Stimulated activated CD8-positive, alpha-beta memory T cell treated with anti-CD3 and anti-CD28 coated beads, Interleukin-15, amount 100 ng/mL, for 1 hour (primary cell): ENCODE data around the gene KAZN.

ENCODE experiments used
- DNase-seq: peaks from one replicate; pipeline ENCODE4 v3.0.0-alpha.2; 2020; ENCODE audit warnings: low read depth

The KAZN gene

DNA sequence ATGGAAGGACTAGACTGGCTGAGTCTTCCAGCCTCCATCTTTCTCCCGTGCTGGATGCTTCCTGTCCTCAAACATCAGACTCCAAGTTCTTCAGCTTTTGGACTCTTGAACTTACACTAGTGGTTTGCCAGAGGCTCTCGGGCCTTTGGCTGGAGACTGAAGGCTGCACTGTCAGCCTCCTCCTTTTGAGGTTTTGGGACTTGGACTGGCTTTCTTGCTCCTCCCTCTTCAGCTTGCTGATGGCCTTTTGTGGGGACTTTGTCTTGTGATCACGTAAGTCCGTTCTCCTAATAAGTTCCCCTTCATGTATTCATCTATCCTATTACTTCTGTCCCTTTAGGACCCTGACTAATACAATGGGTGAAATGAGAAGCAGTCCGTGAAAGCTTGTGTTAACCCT, 196.4 kb downstream of the KAZN start:
- DNase-seq = no peak

DNA sequence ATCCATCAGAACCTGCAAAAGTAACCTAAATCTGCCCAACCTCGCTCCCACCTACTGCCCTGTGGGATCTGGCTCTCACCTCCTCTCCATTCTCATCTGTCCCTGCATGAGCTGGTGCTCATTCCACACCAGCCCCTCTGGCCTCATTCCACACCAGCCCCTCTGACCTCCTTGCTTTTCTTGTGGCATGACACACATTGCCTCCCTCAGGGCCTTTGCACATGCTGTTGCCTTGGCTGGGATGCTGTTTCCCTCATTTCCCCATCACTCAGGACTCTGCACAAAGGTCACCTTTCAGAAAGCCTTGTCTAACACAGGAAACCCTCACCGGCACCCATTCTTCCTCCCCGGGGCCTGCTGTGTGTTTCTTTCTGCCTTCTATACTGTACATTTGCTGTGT, 197.1 kb downstream of the KAZN start:
- no peak for DNase-seq

DNA sequence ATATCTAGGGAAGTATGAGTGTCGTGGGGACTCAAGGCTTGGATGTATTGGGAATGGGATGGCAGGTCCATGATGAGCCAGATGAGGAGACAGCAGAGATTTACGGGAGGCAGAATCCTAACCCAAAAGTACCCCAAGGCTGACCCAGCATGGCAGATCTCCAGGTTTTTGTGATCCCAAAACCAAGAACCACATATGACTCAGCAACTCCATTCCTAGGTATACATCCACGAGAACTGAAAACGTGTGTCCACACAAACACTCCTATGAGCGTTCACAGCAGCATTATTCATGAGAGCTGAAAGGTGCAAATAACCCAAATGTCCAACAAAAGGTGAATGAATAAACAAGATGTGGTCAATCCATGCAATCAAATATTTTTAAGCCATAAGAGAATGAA, 201.5 kb downstream of the KAZN start:
- DNase-seq = no peak

DNA sequence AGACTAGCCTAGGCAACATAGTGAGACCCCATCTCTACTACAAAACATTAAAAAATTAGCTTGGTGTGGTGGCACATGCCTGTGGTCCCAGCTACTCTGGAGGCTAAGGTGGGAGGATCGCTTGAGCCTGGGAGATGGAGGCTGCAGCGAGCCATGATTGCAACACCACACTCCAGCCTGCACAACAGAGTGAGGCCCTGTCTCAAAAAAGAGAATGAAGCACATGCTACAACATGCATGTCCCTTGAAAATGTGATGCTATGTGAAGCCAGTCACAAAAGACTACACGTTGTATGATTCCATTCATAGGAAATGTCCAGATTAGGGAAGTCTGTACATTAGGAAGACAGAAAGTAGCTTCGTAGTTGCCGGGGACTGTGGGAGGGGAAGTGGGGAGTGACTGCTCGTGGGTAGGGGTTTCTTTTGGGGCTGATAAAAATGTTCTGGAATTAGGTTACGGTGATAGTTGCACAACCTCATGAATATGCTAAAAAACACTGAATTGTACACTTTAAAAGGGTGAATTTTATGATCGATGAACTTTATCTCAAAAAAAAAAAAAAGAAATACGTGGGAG, 202.1 kb downstream of the KAZN start:
- DNase-seq = no peak

DNA sequence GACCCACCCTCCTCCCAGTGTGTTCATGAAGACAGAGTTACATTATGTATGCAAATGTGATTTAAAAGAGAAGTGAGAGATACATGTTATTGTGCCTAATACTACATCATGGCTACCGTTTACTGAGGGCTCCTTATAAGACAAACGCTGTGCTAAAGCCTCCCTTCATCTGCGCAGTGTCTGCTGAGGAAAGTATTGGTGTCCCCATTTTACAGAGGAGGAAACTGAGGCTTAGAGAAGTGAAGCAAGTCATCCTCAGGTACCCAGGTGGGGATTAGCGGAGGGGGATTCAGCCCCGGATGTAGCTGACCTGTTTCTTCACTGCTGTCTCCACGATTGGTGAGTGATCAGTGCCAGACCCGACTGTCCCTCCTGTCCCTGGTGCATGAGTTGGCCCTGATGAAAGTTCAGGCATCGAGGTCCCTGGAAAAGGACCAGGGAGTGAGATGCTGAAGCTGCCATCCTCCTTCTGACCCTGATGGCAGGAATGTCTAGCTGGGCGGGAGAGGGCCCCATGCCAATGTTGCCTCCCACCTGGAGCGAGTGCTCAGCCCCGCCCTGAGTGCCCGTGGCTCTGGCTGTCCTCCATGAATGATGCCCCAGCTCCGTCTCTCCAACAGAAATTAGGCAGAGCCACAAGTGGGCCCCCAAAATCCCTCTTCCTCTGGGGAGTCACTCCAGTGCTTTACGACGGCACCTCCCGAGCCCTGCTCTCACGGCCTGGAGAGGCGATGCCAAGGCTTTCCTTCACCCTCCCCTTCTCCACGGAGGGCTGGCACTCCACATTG, 204.7 kb downstream of the KAZN start:
- DNase-seq = no peak

DNA sequence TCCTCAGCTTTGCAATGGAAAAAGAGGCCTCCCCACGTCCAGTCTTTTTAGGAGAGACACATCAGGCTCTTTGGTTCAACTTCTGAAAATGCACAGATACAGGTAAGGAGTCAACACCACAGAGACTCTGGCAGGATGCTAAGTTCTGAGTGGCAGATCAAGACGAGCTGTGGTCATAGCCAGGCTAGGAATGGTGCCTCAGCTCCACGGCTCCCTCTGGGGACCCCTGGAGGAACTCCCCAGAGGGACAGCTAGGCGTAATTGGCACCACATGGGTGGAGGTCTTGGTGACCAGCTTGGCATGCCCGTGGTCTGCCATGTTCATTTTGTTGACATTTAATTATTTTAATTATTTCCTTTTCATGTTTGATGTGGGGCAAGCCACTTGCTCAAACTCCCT, 206.1 kb downstream of the KAZN start:
- DNase-seq = no peak

DNA sequence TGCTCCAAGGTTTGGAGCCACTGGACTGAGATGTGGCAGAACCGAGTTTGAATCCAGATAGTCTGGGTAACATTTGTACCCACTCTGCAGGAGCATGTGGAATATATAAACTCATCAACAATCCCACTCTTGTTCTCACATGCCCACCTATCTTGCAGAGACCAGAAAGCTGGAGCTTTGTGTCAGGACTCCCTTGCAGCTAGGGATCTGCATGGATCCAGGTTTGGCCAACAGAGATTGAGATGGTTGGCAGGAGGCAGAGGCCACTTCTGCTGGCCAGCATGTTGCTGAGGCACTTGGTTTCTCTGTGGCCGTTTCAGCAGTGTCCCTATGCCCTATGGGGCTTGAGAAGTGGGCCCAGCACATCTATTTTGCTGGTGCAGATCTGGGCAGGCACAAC, 208.3 kb downstream of the KAZN start:
- DNase-seq = no peak

DNA sequence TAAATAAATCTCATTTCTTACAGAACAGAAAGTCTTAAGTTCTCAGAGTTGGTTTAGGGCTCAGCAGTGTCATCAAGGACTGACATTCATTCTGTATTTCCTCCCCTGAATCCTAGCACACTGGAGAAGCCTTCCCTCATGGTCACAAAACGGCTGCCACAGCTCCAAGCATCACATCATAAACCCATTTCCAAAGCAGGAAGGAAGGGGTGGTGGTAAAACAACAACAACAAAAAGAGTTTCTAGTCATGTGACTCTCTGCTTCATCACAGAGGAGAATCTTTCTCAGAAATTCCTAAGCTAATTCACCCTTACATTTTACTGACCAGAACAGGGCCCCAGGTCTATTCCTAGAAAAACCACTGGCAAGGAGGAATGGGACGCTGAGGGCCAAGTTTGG, 210.3 kb downstream of the KAZN start:
- DNase-seq = no peak

DNA sequence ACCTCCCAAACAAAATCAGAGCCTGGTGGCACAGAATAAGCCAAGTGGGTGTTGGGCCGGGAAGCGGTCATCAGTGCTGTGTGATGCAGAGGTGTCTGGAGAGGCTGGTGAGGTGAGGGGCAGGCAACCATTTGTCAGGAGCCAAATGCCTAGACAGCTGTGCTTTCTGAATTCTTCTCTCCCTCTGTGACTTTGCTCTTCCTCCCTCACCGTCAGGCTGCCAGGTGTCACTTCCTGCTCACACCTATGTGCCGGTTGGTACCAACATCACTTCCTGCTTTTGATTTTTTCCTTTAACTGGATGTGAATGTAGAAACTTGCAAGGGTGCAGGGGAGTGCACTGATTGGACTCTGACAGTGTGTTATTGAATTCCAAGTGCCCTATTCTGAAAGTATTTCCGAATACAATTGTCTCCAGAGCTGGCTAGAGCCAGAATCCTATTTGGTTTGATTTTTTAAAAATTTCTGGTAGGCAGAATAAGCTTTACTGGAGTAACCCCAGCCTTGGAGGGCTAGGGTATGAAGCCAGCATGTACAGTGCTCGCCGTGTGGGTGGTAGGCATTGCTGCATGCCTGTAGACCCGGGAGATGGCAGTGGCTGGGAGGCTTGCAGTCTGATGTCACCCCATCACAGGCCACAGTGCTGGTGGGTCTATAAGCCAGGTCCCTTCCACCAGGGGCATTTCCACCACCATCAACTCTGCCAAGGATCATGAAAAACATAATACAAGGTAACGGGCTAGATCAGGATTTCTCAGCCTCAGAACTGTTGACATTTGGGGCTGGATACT, 210.9 kb downstream of the KAZN start:
- no peak for DNase-seq

DNA sequence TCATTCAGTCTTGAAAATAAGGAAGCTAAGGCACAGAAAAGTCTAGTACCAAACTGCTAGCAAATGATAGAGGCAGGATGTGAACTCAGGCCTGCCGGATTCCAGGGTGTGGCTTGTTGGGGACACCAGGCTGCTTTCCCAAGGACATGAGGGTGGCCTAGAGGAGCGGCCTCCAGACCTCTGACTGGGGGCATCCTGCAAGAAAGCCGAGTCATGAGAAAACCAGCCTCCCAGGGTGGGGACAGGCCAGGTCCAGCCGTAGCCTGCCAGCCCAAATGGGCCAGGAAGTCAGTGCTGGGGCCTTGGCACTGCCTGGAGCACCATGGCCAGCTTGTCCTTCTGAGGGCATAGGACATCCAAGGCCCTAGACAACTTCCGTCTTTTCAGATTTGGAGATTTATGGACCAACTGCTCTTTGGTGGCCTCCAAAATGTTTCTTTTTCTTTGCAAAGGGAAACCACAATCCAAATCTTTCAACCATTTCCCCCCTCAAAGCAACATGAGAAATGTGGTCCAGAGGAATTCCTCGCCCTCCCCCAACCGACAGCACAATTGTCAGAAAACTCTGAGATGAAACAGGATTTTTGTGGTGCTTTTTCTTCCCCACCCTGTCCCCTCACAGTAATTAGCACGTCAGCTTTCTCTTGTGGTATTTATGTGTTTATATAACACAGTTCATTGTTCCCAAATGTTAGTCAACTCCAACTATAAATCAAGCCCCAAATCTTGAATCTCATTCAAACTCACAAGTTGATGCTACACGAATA, 212.3 kb downstream of the KAZN start:
- DNase-seq = no peak

DNA sequence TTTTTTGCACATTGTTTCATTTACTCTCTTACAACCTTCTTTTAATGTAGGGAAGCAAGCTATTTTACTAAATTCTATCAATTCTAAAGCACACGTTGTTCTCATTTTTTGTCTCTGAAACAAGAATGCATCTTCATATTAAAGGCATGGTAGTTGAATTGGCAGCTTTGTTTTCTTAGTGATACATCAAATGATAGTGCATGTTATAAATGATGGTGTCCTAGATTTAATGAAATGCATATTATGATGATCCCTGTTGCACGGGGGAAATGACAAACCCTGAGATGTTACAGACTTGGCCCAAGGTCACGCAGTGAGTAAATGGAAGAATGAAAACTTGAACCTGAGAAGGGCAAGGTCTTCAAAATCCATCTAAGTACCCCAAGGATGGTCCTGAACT, 213.1 kb downstream of the KAZN start:
- DNase-seq = no peak

DNA sequence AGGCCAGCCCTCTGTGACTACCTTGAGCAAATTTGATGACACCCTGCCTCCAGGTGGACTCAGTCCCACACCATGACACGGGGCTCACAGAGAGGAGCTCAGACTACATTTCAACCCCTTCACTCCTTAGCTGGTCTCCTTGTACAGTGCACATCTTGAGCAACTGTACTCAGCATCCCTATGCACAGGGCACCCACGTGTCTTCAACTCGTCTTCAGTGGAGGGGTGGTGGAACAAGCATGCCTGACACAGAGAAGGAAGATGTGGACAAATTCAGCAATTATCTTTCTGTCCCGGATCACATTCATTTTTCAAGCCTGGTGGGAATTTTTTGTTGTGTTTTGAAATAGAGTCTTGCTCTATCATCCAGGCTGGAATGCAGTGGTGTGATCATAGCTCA, 213.7 kb downstream of the KAZN start:
- no peak for DNase-seq

DNA sequence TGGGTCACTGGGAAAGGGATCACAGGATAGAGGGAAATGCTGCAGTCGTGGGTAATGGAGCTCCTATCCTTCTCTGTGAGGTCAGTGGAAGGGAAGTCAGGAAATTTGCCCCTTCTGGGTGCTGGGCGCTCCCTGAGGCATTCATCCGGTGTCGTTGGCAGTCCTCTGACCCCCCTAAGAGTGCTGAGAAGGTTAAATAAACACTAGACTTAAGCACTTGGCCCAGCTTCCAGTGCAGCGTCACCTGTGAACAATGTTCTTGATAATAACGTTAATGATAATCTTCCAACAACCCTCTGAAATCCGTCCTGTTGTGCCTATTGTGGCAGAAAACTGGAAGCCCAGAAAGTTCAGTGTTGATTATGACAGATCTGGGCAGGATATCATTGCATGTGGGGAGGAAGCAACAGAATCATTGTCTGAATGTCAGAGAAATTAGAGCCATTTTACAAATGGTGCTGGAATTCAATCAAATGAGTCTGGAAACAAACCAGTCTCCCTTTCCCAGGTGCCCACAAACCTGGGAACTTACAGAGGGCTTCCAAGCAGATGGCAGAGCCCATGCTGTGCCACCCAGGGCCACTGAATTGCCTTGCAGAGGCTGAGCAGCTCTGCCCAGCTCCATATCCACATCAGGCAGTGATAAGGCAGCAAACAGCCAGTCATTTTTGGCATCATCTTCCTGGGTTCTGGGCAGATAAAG, 216.8 kb downstream of the KAZN start:
- DNase-seq = no peak

DNA sequence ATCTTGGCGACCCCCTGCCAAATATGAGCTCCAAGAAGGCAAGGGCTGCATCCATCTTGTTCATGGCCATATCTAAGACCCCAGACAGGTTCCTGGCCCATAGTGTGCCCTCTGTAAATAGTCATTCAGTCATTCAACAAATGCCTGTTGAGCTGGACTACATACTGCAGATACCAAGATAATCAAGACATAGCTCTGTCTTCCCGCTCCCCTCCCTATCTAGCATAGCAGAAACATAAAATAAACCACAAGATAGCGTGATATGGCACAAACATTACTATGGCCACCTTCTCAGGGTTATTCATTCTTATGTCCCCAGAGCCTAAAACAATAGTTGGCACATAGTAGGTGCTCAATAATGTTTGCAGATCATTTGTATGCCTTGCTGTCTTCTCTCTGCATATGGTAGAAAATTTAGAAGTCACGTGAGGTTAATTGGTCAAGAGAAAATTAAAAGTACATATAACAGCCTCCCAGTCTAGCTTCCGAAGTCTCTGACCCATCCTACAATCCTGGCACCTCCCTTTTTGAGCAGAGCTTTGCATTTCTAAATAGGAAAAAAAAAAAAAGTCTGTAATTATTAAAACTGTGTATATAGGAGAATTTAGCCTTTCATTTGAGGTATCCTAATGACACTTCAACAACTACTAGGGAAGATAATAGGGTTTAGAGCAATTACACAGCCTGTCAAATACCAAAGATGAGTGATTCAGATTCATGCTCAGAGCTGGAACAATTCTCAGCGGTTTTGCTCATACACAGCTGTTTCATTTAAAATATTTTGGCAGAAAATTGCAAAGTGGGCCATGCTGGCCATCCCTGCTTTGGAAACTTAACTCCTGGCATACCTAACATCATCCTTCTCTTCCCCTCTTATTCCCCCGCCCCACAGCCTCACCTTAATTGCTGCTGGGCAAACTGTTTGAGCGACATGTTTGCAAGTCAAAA, 219.0 kb downstream of the KAZN start:
- no peak for DNase-seq

DNA sequence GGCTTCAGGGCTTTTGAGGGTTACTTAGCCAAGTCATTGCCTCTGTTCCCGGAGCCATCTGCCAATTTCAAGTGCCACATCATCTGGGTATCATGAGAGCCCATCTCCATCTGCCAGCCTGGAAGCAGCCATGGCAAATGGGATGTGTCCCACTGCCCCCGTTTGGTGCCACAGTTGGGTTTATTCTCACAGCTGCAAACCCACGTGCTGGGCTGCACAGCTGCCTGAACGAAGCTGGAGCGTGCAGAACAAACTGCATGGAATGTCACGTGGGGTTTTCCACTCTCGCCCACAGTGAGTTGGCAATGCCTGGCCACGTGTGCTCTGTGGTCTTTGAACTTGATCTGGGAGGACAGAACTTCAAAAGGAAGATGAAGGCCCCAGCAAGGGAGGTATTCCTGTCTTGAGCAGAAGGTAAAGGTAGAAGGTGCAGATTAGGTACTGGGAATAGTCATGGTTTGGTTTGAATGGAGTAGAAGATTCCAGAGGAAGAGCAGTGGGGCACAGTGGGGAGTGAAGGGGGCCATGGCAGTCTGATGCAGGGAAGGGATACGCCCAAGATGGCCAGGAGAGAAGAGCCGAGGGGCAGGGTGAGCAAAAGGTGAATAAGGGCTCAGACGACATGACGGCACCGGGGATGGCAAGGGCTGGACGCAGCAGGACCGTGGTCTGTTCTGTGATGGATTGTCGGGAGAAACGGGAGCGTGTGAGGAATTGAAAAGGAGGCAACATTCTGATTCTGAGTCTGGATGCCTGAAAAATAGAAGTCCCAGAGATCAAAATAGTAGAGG, 222.0 kb downstream of the KAZN start:
- DNase-seq = no peak

DNA sequence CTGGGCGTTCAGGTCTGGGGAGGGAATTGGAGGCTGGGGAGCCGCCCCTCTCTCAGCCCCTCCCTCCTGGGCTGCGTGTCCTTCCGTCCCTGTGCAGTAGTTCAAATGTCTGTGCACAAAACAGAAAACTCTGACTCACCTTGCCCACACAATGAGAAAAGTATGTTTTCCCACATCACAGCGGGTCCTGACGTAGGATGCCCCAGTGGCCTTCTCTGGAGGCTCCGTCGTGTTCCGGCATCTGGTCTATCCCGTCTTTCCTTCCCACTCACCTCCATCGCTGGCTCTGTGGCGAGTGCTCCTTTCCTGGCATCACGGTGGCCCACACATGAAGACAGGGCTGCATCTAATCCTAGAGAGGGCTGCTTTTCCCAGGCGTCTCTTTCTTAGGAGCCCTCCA, 224.0 kb downstream of the KAZN start:
- DNase-seq = no peak

DNA sequence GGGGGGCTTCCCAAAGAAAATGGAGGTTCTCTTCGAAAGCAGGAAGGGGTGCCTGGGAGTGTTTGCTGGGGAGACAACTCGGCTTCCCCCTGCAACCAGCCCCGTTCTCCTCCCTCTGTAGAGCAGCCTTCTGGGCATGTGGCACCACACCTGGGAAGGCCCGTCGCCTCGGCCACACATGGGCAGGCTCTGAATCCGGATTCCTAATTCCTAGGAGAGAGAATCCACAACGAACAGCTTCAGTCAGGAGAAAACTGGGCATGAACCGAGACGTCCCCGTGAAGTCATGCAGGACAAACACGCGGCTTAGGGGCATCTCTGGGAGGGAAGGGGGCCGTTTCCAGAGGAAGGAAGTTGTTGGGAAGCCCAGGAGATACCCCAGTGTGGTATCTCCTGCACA, 224.5 kb downstream of the KAZN start:
- DNase-seq = no peak

DNA sequence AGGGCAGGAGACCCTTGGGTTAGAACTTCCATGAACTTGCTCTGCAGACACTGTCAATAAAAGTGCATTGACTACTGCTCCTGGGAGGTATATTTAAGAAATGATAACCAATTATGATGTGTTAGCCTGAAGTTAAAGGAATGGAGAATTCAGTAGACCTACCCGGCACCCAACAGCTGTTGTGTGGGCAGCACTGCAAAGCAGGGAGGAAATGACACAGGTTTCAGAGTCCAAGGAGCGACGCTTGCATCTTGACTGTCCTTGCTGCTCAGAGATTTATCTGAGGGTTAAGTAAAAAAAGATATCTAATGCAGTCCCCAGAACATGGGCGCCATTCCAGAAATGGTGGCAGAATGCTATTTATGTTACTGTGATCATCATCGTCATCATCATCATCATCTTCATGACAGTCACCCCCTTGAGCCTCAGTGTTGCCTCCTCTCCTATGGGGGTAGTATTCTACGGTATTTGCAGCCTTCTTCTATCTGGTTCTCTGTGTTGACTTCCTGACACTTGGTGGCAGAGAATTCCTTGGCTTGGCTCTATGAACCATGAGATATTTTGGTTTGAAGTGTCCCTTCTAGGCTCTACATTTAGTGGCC, 225.9 kb downstream of the KAZN start:
- no peak for DNase-seq

DNA sequence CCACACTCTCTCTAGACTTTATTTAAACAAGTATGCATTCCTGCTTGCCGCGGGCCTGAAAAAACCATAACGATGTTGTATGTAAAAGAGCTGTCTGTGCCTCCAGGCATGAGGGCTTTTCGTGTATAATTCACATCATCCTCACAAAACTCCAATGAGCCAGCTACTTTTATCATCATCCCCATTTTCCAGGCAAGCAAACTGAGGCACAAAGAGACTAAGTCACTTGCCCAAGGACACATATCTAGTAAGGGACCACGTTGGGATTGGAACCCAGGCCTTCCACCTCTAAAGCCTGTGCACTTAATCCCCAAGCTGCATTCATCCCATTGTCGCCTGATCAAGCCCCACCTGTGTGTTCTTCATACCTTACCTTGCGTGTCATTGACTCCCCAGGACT, 226.9 kb downstream of the KAZN start:
- no peak for DNase-seq
